T1000 (cell line): ENCODE results near the gene ROR1.
"Not testable (repeated sequence)": the region's sequence is repeated elsewhere in the genome, so short reads cannot be mapped to it uniquely, and the experiment has no call there.

Source experiments
- DNase-seq: peaks from one replicate; lab custom pipeline; 2025; ENCODE audit warnings: mixed read lengths; lab: John Stamatoyannopoulos, UW

Gene ROR1

GRCh38 chr1:64104585-64104984, 330.8 kb downstream of the ROR1 start:
- DNase-seq: not testable (repeated sequence)

GRCh38 chr1:64107118-64107519, 333.3 kb downstream of the ROR1 start:
- DNase-seq: no peak

GRCh38 chr1:64107632-64108031, 333.8 kb downstream of the ROR1 start:
- DNase-seq: no peak

- no peak for DNase-seq
Observed at GRCh38 chr1:64110924-64111777, 337.3 kb downstream of the ROR1 start.

- no peak for DNase-seq
Observed at GRCh38 chr1:64111787-64112186, 338.0 kb downstream of the ROR1 start.

- peak; percentile 18 for DNase-seq
Observed at GRCh38 chr1:64112281-64112680, 338.5 kb downstream of the ROR1 start.

- no peak for DNase-seq
Observed at GRCh38 chr1:64114012-64114525, 340.3 kb downstream of the ROR1 start.

- DNase-seq: no peak
Observed at GRCh38 chr1:64116537-64116936, 342.7 kb downstream of the ROR1 start.

GRCh38 chr1:64117492-64117891, 343.7 kb downstream of the ROR1 start:
- no peak for DNase-seq

- DNase-seq: no peak
Observed at GRCh38 chr1:64121766-64122385, 348.1 kb downstream of the ROR1 start.

- DNase-seq: no peak
Observed at GRCh38 chr1:64122588-64122987, 348.8 kb downstream of the ROR1 start.

GRCh38 chr1:64124704-64125440, 351.1 kb downstream of the ROR1 start:
- no peak for DNase-seq

- DNase-seq: no peak
Observed at GRCh38 chr1:64126581-64126980, 352.8 kb downstream of the ROR1 start.

GRCh38 chr1:64127297-64127696, 353.5 kb downstream of the ROR1 start:
- no peak for DNase-seq

GRCh38 chr1:64129701-64130100, 355.9 kb downstream of the ROR1 start:
- DNase-seq: no peak

GRCh38 chr1:64131155-64131554, 357.3 kb downstream of the ROR1 start:
- DNase-seq: no peak

- peak; percentile 60 for DNase-seq
Observed at GRCh38 chr1:64133036-64133435, 359.2 kb downstream of the ROR1 start.

- DNase-seq: no peak
Observed at GRCh38 chr1:64135462-64136223, 361.8 kb downstream of the ROR1 start.

- no peak for DNase-seq
Observed at GRCh38 chr1:64136296-64136695, 362.5 kb downstream of the ROR1 start.

GRCh38 chr1:64136752-64137411, 363.1 kb downstream of the ROR1 start:
- DNase-seq: peak; percentile 60

GRCh38 chr1:64137412-64137803, 363.6 kb downstream of the ROR1 start:
- DNase-seq: no peak
